Lower leg skin (tissue), 4 donors: ENCODE measurements around the gene HS3ST3A1. TPM values are rescaled to one million over a fixed set of nuclear protein-coding genes. Genes with fewer than 3 reads are reported as not detected.
"Not testable (repeated sequence)": the region's sequence is repeated elsewhere in the genome, so short reads cannot be mapped to it uniquely, and the experiment has no call there.

Experiments used
- DNase-seq, 2 donors: peaks; one replicate each; pipeline ENCODE4 v3.0.0-alpha.2; 2019; ENCODE audit warnings: low spot score in 2 of 2
- H3K4me3 ChIP-seq: fragments of 200-600 bp; sonication (generic); 2 replicates; pipeline ENCODE4 v1.5.1; 2017; ENCODE audit warnings: mild to moderate bottlenecking, low read depth; ENCODE audit not compliant: poor library complexity, severe bottlenecking
- CTCF ChIP-seq, 3 donors: fragments of 450-650 bp; IDR thresholded peaks; one replicate each; pipeline ENCODE4 v1.5.1; 2016; ENCODE audit warnings: antibody characterized with exemption in 3 of 3, mild to moderate bottlenecking in 3 of 3, moderate library complexity in 2 of 3
- POLR2A ChIP-seq, 2 donors: fragments of 450-650 bp; IDR thresholded peaks; one replicate each; pipeline ENCODE4 v1.6.1; 2016 to 2017; ENCODE audit warnings: antibody characterized with exemption in 2 of 2, mild to moderate bottlenecking in 1 of 2, moderate library complexity in 1 of 2
- WGBS, 2 donors: methylation state at CpG; one replicate each; pipeline ENCODE4 v1.1.5; 2018; 5-methylcytosine and 5-hydroxymethylcytosine counted together
- intact Hi-C: fragments of 100-400 bp; cut with DNase I; formaldehyde crosslinking; loops from one replicate; pipeline ENCODE4 v1.15.0; 2023; ENCODE audit warnings: low total_unique reads
- total RNA-seq, 4 donors: library from RNA; depleted of rRNA; stranded (reverse); fragments of >200 nt; gene quantifications; one replicate each; pipeline ENCODE4 v1.1.0, GENCODE V29; 2016

Gene HS3ST3A1
- total RNA-seq, 4 donors from 2014 or later = 1.4 to 21.2 (median 7.8) TPM

DNA sequence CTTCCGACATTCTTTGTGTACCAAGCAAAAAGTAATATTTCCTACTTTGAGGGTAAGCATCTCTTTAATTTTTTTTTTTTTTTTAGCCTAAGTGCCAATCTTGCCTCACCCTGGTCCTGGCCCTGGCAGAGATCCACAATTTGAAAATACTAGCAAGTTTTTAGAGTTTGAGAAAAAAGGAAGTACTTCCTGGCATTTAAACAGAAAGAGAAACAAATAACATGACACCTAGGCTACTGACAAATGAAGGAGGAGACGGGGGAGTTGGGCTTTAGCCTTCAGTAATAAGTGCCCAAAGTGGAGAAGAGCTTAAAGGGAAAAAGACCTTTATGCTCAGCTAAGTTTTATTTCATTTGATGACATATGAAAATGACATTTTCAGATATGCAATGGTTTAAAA is 92.8 kb downstream of the HS3ST3A1 start:
- TF ChIP-seq POLR2A (IDR thresholded peaks at IDR 0.05) (no peak), CTCF (IDR thresholded peaks at IDR 0.05) (no peak)
- DNase-seq = no peak
- WGBS, 2 donors = 60 to 61% methylated on average over 2 of the region's 2 CpGs
- intact Hi-C loops = no loop called here
- no peak overlapping the region for H3K4me3 ChIP-seq

DNA sequence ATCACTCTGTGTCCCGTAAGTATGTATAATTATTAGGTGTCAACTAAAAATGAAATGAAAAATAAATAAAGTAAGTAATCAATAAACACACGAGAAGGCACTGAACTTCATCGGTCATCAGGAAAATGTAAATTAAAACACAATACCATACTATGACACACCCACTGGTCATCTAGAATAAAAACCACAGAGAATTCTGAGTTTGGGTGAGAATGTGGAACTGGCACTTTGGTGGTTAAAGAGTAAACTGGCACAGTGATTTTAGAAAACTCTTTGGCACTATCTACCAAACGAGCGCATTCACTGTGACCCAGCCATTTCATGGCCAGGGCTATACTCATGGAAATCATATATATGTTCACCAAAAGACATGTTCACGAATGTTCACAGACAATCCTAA is 98.2 kb downstream of the HS3ST3A1 start:
- no peak for DNase-seq
- no peak overlapping the region for H3K4me3 ChIP-seq
- no peak for TF ChIP-seq CTCF (IDR thresholded peaks at IDR 0.05)
- no peak for TF ChIP-seq POLR2A (IDR thresholded peaks at IDR 0.05)
- intact Hi-C loops = no loop called here
- 84 to 89% methylated on average over 6 of the region's 6 CpGs for WGBS, 2 donors

GRCh38 chr17:13502263-13502662 is 99.5 kb downstream of the HS3ST3A1 start:
- TF ChIP-seq CTCF (IDR thresholded peaks at IDR 0.05) (no peak), POLR2A (IDR thresholded peaks at IDR 0.05) (no peak)
- intact Hi-C loops = no loop called here
- no peak overlapping the region for H3K4me3 ChIP-seq
- no peak for DNase-seq
- WGBS, 2 donors = 88 to 95% methylated on average over 2 of the region's 2 CpGs

GRCh38 chr17:13500947-13501346 is 100.8 kb downstream of the HS3ST3A1 start:
- H3K4me3 ChIP-seq = no peak overlapping the region
- no peak for DNase-seq
- TF ChIP-seq POLR2A (IDR thresholded peaks at IDR 0.05) (no peak), CTCF (IDR thresholded peaks at IDR 0.05) (no peak)
- 83 to 89% methylated on average over 7 of the region's 7 CpGs for WGBS, 2 donors
- intact Hi-C loops = no loop called here

- WGBS, 2 donors = 49 to 81% methylated on average over 3 of the region's 3 CpGs
- intact Hi-C loops = no loop called here
- DNase-seq = no peak
- TF ChIP-seq POLR2A (IDR thresholded peaks at IDR 0.05) = no peak
- TF ChIP-seq CTCF (IDR thresholded peaks at IDR 0.05) = no peak
- H3K4me3 ChIP-seq = no peak overlapping the region
Observed at GRCh38 chr17:13498184-13498583, 103.5 kb downstream of the HS3ST3A1 start.

- intact Hi-C loops, DNase-seq, H3K4me3 ChIP-seq: not testable (repeated sequence)
- 97 to 98% methylated on average over 11 to 15 of the region's 35 CpGs for WGBS, 2 donors
Observed at GRCh38 chr17:13496553-13497056, 105.1 kb downstream of the HS3ST3A1 start.
